ENCODE measurements around the gene E4F1.

DNA sequence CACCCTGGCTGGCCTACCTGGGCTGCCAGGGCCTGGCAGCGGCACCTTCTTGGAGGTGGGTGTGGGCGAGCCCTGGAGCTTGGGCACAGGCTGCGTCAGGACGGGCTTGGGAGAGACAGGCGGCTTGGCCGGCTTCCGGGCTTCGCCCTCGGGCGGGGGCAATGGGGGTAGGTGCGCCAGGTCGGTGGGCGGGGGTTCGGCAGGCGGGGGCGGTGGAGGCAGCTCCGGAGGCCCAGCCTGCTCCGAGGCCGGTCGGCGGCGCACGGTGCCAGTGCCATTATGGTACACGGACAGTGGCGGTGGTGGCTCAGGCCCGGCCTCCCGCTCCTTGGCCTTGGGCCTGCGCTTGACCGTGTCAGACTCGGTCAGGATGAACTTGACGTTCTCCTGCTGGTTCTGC is 43.8 kb upstream of the E4F1 start:
- TF ChIP-seq YY1 (IDR thresholded peaks at IDR 0.05; ENCODE audit: insufficient read depth, insufficient read length), result no peak
- TF ChIP-seq ZNF274 (IDR thresholded peaks at IDR 0.05; ENCODE audit: low read depth, low read length), result no peak
